ENCODE measurements around the gene EVI5L.
"Not testable (repeated sequence)": the region's sequence is repeated elsewhere in the genome, so short reads cannot be mapped to it uniquely, and the experiment has no call there.

The EVI5L gene

GRCh38 chr19:7829561-7830271, at the start of gene EVI5L:
Gene EVI5L, plus strand, starts transcription at chr19:7830218. Its CDS starts 16,325 bp downstream, at chr19:7846543.
- peak; percentile 100 for DNase-seq (ENCODE audit: low read depth, low spot score)

GRCh38 chr19:7781157-7781556, 48.9 kb upstream of the EVI5L start:
- DNase-seq (ENCODE audit: low read depth, low spot score) = no peak

GRCh38 chr19:7783991-7784423, 46.0 kb upstream of the EVI5L start:
- no peak for DNase-seq (ENCODE audit: low read depth, low spot score)

- DNase-seq (ENCODE audit: low read depth, low spot score) = no peak
Observed at GRCh38 chr19:7784856-7785255, 45.2 kb upstream of the EVI5L start.

GRCh38 chr19:7787141-7787540, 42.9 kb upstream of the EVI5L start:
- no peak for DNase-seq (ENCODE audit: low read depth, low spot score)

GRCh38 chr19:7787602-7788177, 42.3 kb upstream of the EVI5L start:
- DNase-seq (ENCODE audit: low read depth, low spot score) = no peak

GRCh38 chr19:7788178-7788932, 41.7 kb upstream of the EVI5L start:
- no peak for DNase-seq (ENCODE audit: low read depth, low spot score)

- DNase-seq (ENCODE audit: low read depth, low spot score) = no peak
Observed at GRCh38 chr19:7788933-7789323, 41.1 kb upstream of the EVI5L start.

- DNase-seq (ENCODE audit: low read depth, low spot score) = no peak
Observed at GRCh38 chr19:7789447-7789846, 40.6 kb upstream of the EVI5L start.

- DNase-seq (ENCODE audit: low read depth, low spot score) = no peak
Observed at GRCh38 chr19:7790416-7790815, 39.6 kb upstream of the EVI5L start.

GRCh38 chr19:7792281-7792680, 37.7 kb upstream of the EVI5L start:
- no peak for DNase-seq (ENCODE audit: low read depth, low spot score)

- DNase-seq (ENCODE audit: low read depth, low spot score) = not testable (repeated sequence)
Observed at GRCh38 chr19:7792701-7793100, 37.3 kb upstream of the EVI5L start.

- DNase-seq (ENCODE audit: low read depth, low spot score) = no peak
Observed at GRCh38 chr19:7793493-7793892, 36.5 kb upstream of the EVI5L start.

- no peak for DNase-seq (ENCODE audit: low read depth, low spot score)
Observed at GRCh38 chr19:7795555-7796161, 34.4 kb upstream of the EVI5L start.

GRCh38 chr19:7799640-7800355, 30.2 kb upstream of the EVI5L start:
- DNase-seq (ENCODE audit: low read depth, low spot score) = peak; percentile 65

- no peak for DNase-seq (ENCODE audit: low read depth, low spot score)
Observed at GRCh38 chr19:7801020-7801570, 28.9 kb upstream of the EVI5L start.

- no peak for DNase-seq (ENCODE audit: low read depth, low spot score)
Observed at GRCh38 chr19:7806234-7806633, 23.8 kb upstream of the EVI5L start.

GRCh38 chr19:7806876-7807275, 23.1 kb upstream of the EVI5L start:
- DNase-seq (ENCODE audit: low read depth, low spot score) = no peak

- no peak for DNase-seq (ENCODE audit: low read depth, low spot score)
Observed at GRCh38 chr19:7808108-7808507, 21.9 kb upstream of the EVI5L start.

GRCh38 chr19:7811989-7812388, 18.0 kb upstream of the EVI5L start:
- DNase-seq (ENCODE audit: low read depth, low spot score) = no peak

- no peak for DNase-seq (ENCODE audit: low read depth, low spot score)
Observed at GRCh38 chr19:7815325-7815724, 14.7 kb upstream of the EVI5L start.

Measured in iPS DF 19.7 (cell line).